Activated gamma-delta T cell treated with Interleukin-2 at 50 U/mL for 16 hours (primary cell): ENCODE measurements around the gene AFM.

ENCODE experiments used
- DNase-seq: peaks from one replicate; pipeline ENCODE4 v3.0.0-alpha.2; 2020

Gene AFM

DNA sequence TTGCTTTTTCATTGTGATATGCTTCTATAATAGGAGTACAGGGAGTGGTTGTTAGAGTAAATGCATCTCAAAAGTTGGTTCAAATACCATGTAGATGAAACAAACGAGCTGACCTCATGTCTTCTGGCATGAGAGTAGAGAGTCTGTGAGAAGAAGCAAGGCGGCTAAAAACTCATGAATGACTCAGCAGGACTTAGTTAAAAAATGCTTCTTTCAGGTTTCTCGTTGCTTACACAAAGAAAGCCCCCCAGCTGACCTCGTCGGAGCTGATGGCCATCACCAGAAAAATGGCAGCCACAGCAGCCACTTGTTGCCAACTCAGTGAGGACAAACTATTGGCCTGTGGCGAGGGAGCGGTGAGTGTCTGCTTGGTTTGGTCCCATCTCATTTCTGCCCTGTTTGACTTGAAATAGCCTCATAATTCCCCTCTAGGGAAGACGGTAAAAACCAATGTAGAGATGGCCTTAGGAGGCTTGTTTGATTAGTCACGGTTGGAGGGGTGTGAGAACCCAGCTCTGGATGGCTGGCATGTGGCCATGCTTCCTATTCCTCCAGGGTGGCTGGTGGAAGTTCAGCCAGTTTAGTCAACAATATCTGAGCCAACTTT is 31.0 kb upstream of the AFM start:
- DNase-seq, result no peak

GRCh38 chr4:73451404-73451803 is 30.1 kb upstream of the AFM start:
- DNase-seq, result no peak

DNA sequence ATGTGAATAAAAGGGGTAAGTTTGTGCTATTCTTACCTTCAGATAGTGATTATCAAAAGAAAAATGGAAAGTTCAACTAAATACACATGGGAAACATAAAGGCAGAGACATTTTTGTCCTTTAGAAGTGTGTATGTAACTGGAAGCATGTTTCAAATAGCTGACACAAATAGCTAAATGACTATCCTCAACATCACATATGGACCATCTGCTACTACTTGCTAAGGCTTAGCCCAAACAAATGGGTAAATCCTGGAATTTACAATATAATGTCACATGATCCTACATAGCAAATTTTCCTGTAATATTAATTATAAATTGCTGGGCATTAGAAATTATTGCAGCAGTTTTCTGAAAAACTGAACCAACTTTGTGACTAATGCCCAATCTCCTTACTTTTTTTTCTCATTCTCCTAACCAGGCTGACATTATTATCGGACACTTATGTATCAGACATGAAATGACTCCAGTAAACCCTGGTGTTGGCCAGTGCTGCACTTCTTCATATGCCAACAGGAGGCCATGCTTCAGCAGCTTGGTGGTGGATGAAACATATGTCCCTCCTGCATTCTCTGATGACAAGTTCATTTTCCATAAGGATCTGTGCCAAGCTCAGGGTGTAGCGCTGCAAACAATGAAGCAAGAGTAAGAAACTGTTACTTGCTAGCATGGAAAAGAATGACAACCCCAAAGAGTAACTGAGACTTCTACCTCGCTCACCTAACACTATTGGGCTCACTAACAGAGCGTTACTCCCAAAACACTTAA is 29.4 kb upstream of the AFM start:
- no peak for DNase-seq

GRCh38 chr4:73452953-73453700 is 28.4 kb upstream of the AFM start:
- DNase-seq, result no peak

- no peak for DNase-seq
These were observed 27.9 kb upstream of the AFM start for GRCh38 chr4:73453701-73454005.

- no peak for DNase-seq
These were observed 26.6 kb upstream of the AFM start for GRCh38 chr4:73454920-73455319.

- no peak for DNase-seq
These were observed 25.1 kb upstream of the AFM start for GRCh38 chr4:73456177-73457022.

DNA sequence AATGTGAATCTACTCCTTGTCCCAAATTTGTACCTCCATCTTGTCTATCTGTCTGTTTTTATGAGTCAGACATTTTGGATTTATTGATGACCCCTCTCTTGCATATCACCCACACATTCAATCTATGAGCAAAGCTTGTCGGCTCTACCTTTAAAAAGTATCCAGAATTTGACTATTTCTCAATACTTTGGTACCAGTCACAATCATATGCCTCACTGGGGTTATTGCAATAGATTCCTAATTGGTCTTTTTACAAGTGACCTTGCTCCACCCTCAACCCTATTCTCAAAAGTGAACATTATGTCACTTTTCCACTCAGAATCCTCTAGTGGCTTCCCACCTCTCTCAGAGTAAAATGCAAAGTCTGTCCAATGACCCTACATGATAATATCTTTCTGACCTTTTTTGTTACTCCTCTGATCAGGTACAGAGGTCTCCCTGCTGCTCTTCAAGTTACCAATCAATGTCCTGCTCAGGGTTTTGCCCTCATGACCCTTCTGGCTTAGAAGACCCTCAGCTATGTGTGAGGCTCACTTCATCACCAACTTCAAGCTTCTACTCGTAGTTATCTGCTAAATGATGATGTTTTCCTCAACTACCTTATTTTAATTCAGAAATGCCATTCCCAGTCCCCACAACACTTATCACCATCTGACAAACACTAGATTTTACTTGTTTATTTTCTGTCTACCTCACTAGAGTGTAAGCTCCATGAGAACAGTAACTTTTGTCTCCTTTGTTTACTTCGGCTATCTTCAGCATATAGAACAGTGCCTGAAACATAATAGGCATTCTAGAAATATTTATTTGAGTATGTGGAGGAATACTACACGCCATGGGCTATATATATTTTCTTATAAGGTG is 23.1 kb upstream of the AFM start:
- DNase-seq, result no peak

DNA sequence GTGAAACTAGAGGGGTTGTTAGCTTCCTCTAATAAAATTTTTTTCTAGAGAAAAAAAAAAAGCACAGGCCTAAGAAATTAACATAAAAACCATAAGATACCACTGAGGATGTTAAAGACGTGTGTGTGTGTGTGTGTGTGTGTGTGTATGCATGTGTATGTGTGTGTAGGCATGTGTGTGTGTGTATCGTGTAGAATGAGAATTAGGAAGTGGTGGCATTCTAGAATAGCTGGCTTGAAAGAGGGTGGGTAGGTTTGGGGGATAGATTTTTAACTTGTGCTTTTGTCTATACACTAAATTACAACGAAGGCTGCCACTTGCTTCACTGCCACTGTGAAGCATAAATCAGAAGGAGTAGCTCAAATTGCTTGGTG is 22.5 kb upstream of the AFM start:
- no peak for DNase-seq

- no peak for DNase-seq
These were observed 20.5 kb upstream of the AFM start for GRCh38 chr4:73460913-73461522.

DNA sequence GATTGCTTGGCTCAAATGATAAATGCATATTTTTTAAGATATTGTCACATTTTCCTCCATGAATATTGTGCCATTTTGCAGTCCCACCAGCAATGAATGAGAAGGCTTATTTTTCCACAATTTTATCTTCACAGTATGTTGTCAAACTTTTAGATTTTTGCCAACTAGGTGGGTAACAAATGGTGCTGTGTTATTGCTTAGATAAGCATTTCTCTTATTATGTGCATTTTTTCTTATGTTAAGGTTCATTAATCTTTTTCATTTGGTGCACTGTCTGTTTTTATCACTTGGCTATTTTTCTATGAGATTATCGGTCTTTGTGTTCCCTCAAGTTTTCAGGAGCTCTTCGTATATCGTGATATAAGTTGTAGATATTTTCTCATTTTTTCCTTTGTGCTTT is 13.4 kb upstream of the AFM start:
- no peak for DNase-seq

- DNase-seq, result no peak
These were observed 10.8 kb upstream of the AFM start for GRCh38 chr4:73470728-73471127.

DNA sequence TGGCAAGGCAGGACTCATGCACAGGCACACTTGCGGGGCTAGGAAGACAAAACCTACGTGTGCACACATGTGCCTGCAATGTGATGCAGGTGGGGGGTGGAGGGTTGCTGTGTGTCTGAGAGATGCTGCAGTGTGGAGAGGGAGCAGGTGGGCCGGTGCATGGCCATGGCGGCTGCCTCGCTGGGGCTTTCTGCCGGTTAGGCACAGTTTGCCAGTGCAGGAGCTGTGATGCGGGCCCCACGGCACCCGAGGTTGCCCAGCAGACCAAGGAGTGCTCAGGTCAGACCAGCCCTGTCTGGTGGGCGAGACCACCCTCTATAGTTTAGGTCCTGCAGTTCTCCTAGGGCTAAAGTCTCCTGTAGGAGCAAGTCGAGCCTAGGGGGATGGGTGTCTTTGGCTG is 4.4 kb upstream of the AFM start:
- DNase-seq, result no peak

DNA sequence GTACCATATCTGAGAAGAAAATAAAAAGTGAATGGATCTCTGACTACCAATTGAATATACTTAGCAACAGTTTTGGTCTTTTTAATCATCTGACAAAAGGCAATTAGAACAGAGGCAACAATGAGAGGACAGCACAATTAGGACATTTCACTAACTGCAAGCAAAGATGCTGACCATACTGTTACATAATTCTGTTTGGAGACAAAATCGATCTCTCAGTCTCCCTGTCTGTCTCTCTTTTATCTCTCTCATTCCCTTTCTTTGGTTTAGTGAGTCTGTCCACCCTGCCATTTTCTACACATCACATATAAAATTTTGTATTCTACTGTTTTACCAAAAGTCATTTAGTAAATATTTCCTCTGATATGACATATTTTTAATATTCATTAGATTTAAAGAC is 2.2 kb upstream of the AFM start:
- no peak for DNase-seq

DNA sequence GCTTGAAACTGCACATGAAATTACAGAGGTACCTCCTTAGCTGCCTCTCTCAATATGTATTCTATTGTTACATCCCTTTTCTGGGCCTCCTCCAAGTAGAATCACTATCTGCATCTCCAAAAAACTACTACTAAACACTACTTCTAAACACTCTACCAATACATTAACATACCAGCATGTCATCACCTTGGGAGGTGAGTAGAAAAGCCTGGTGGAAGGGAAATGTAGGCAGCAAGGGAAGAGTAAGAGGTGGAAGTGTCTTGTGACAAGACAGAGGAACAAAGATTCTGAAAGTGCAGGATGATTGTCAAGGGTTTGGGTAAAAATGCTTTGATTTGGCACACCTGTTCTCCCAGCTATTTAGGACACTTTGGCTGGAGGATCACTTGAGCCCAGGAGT is 3.5 kb downstream of the AFM start:
- no peak for DNase-seq

DNA sequence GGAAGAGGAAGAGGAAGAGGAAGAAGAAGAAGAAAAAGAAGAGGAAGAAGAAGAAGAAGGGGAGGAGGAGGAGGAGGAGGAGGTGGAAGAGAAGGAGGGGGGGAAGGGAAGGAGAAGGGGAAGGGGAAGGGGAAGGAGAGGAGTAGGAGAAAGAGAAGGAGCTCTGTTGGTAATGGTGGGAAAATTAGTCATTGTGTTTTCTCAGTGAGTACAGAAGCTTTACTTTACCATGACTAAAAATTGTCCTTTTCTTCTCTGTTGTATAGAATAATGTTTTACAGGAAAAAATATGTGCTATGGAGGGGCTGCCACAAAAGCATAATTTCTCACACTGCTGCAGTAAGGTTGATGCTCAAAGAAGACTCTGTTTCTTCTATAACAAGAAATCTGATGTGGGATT is 4.1 kb downstream of the AFM start:
- DNase-seq, result no peak

DNA sequence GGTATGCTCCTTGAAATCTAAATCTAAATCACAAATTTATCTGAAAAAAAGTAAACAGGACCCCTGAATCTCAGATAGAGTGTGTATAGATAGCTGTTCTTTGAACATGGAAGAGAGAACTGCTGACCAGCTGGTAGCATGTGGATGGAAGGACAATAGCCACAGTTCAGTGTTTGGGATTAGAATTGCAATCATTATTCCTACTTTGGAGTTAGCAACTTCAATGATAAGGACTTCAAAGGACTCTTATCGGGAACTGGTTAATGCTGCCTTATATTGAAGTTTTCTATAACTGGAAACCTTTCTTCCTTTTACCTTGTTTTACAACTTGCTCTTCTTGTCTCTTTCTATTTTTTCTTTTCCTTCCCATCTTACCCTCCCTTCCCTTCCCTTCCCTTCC is 5.0 kb downstream of the AFM start:
- no peak for DNase-seq

DNA sequence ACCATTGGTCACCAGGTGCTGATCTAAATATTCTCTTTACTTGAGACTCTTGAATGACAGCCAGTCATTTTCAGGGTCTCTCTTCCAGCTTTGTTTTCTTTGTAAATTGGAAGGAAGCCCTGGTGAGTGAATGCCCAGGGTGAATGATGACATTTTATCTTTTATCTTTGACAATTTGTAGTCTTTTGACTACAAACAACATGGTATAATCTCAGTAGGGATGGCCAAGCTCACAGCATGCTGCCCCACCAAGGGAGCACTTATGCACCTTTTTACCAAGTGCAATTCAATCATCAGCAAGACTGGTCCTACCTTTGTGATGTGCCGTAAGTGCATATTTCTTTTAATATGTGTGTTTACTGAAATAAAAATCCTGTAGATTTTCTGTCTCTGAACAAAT is 5.7 kb downstream of the AFM start:
- no peak for DNase-seq

GRCh38 chr4:73499996-73500765 is 18.6 kb downstream of the AFM start:
- no peak for DNase-seq

DNA sequence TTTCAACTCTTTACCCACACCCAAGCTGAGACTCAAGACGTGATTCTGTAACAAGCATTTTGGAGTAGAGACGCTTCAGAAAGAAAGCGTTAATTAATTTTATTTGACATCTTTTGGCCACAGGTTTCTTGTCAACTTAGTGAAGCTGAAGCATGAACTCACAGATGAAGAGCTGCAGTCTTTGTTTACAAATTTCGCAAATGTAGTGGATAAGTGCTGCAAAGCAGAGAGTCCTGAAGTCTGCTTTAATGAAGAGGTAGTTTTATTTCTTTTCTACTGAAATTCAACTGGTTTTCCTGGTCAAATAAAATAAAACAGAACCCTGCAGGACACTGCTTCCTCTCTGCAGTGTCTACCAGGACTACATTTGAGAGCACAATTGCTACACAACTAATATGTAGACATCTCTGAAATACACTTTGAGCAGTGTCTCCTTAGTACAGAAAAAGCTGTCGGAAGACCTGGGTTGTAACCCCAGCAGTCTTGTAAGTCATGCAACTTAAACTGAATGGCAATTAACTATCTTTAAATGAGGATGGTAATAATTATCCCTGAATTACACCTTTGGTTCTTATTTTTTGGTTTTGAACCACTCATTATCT is 20.2 kb downstream of the AFM start:
- no peak for DNase-seq

DNA sequence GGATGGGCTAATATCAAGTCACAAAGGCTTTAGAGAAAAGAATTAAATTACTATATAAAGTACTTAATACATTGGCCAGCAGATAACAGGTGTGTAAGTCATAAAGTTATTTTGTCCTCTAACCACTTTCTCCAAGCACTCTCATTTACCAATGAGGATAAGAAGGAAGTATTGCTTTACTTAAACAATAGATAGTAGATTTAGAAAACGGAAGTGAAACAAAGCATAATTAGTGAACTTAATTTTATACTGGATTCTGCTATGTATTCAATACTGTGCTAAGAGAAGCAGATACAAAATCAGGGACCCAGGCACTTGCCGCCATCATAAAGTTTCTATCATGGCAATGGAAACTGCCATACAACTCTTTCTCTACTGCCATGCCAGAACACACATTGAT is 24.0 kb downstream of the AFM start:
- DNase-seq, result no peak
